ENCODE measurements around the gene ZNF43. TPM values are rescaled to one million over a fixed set of nuclear protein-coding genes. Genes with fewer than 3 reads are reported as not detected.
"Not testable (repeated sequence)": the region's sequence is repeated elsewhere in the genome, so short reads cannot be mapped to it uniquely, and the experiment has no call there.

ZNF43 gene
- total RNA-seq, 2 experiments from 2014 or later: 25.2 to 25.3 TPM

DNA sequence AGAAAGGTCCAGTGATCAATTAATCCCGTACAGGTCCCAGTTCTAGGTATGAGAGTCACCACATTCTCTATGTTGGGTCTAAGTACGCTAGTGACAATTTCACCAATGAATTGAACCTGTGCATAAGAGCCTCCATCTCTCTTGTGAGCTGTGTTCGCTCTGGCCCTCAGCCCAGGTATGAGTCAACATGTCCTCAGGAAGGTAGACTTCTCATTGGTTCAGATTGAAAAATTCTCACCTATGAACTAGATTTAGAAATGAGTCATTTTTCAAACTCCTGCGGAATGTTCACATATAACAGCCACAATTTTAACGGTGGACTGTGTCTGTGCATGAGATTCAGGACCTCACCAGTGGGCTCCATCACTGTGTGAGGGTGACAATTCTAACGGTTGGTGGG is 12.7 kb upstream of the ZNF43 start:
- intact Hi-C loops (cut with micrococcal nuclease): no loop called here
- Mint-ChIP-seq H3K9me3 (no peaks in the 10 kb centered on the region), H3K27me3 (no peaks in the 10 kb centered on the region), H3K4me1 (ENCODE audit: low read depth) (peaks cover 33% of the 10 kb centered on the region), H3K4me3 (no peak overlapping the region), H3K27ac (peak overlapping the region; percentile 45), H3K36me3 (peaks cover 49% of the 10 kb centered on the region)
- ChIA-PET CTCF (no interaction called here), POLR2A (no interaction called here)
- peak; percentile 30 for DNase-seq

DNA sequence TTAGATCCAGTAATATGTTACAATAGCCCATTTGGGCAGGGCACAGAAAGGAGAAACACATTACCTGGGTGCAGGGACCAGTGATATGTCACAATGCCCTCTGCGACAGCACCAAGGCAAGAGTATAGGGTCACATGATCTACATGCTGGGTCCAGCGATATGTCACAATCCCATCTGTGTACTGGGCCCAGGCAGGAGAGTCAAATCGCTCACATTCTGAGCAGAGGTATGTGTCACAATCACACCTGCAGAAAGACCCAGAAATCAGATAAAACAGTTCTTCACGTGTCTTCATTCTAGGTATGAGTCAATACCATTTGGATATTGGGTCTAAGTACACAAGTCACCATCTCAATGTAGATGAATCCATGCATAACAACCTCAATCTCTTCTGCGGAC is 7.1 kb upstream of the ZNF43 start:
- ChIA-PET POLR2A (no interaction called here), CTCF (no interaction called here)
- no peaks in the 10 kb centered on the region for H3K27me3 Mint-ChIP-seq
- DNase-seq: no peak
- intact Hi-C loops (cut with micrococcal nuclease): no loop called here
- H3K27ac Mint-ChIP-seq: no peak overlapping the region
- no peak overlapping the region for H3K4me3 Mint-ChIP-seq
- H3K36me3 Mint-ChIP-seq: peaks cover 77% of the 10 kb centered on the region
- H3K9me3 Mint-ChIP-seq: no peaks in the 10 kb centered on the region
- peaks cover 16% of the 10 kb centered on the region for H3K4me1 Mint-ChIP-seq (ENCODE audit: low read depth)

DNA sequence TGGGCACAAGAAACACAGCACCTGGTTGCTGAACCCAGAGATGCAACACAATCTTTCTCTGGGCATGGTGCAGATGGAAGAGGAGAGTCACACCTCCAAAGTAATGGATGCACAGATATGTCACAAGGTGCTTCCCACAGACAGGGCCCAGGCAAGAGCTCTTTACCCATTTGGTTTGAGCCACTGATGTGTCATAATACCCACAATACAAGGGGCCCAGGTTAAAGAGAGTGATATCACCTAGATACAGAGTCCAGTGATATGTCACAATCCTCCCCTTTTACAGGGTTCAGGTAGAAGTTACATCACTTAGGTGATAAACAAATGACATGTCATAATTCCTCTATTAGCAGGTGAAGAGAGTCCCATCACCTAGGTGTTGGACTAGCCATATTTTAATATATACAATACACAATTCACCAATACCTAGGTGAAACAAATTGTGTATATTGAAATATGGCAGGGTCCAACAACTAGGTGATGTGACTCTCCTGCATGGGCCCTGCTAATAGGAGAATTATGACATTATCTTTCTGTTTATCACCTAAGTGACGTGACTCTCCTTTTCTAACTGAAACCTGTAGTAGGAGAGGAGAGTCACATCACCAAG is 5.6 kb upstream of the ZNF43 start:
- Mint-ChIP-seq H3K27ac (no peak overlapping the region), H3K9me3 (no peaks in the 10 kb centered on the region), H3K4me1 (ENCODE audit: low read depth) (peaks cover 13% of the 10 kb centered on the region), H3K4me3 (no peak overlapping the region), H3K36me3 (peaks cover 71% of the 10 kb centered on the region), H3K27me3 (no peaks in the 10 kb centered on the region)
- DNase-seq: no peak
- ChIA-PET POLR2A (interaction anchor here (0.7 kb wide), 1 partner anchor 11 kb away, joined by 3 read pairs; no protein-coding TSS in a partner anchor), CTCF (interaction anchor here (1.1 kb wide), 1 partner anchor 11 kb away, joined by 3 read pairs; no protein-coding TSS in a partner anchor)
- intact Hi-C loops (cut with micrococcal nuclease): no loop called here

DNA sequence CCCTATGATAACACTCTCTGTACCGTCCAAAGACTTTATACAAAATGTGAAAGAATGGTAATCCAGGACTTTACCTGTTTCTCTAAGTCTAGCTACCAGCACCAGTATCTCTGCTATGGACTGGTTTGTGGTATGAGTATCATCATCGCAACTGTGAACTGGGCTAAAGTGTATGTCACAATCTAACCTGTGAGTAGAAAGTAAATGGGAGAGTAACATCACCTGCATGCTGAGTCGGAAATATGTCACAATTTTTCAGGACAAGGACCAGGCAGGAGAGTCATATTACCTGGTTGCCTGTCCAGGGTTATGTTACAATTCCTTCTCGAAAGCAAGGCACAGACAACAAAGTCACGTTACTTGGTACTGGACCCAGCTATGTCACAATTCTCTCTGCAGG is 5.1 kb upstream of the ZNF43 start:
- no peak overlapping the region for H3K4me3 Mint-ChIP-seq
- DNase-seq: no peak
- intact Hi-C loops (cut with micrococcal nuclease): no loop called here
- no peaks in the 10 kb centered on the region for H3K9me3 Mint-ChIP-seq
- peaks cover 67% of the 10 kb centered on the region for H3K36me3 Mint-ChIP-seq
- CTCF ChIA-PET: interaction anchor here (1.1 kb wide), 1 partner anchor 11 kb away, joined by 3 read pairs; no protein-coding TSS in a partner anchor
- H3K4me1 Mint-ChIP-seq (ENCODE audit: low read depth): peaks cover 10% of the 10 kb centered on the region
- H3K27ac Mint-ChIP-seq: no peak overlapping the region
- POLR2A ChIA-PET: interaction anchor here (0.7 kb wide), 1 partner anchor 11 kb away, joined by 3 read pairs; no protein-coding TSS in a partner anchor
- H3K27me3 Mint-ChIP-seq: no peaks in the 10 kb centered on the region

DNA sequence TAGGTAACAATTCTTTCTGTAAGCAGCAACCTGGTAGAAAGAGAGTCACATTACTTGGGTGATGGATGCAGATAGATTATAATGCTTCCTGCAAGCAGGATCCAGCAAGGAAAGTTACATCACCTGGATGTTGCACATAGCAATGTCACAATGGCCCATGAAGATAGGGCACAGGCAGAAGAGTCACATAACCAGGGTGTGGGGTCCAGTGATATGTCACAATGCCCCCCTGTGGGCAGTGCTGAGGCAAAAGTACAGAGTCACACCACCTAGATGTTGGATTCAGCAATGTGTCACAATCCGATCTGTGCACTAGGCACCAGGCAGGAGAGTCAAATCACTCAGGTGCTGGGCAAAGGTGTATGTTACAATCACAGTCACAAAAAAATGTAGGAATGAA is 4.0 kb upstream of the ZNF43 start:
- ChIA-PET CTCF (no interaction called here), POLR2A (no interaction called here)
- Mint-ChIP-seq H3K4me3 (no peak overlapping the region), H3K4me1 (ENCODE audit: low read depth) (peaks cover 14% of the 10 kb centered on the region), H3K9me3 (no peaks in the 10 kb centered on the region), H3K27me3 (no peaks in the 10 kb centered on the region), H3K36me3 (peaks cover 64% of the 10 kb centered on the region), H3K27ac (no peak overlapping the region)
- DNase-seq: no peak
- intact Hi-C loops (cut with micrococcal nuclease): loop anchor here (5.0 to 10.0 kb wide), 3 partner anchors 275 to 818 kb away; partner anchors contain the start of genes ZNF429 and ZNF430

DNA sequence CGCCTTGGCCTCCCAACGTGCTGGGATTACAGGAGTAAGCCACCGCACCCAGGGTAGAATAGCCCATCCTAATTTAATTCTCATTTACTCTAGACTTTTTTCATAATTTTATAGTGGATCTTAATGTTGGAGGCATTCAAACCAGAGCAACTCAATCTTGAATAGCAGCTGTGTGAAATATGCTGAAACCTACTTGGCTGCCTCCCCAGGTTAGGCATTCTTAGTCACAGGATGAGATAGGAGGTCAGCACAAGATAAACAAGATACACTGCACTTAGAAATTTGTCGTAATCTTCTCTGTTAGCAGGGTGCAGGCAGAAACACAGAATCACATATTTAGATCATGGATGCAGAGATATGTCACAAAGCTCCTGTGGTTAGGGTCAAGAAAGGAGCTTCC is 2.7 kb upstream of the ZNF43 start:
- H3K4me1 Mint-ChIP-seq (ENCODE audit: low read depth): peaks cover 21% of the 10 kb centered on the region
- H3K9me3 Mint-ChIP-seq: peaks cover 3% of the 10 kb centered on the region
- CTCF ChIA-PET: no interaction called here
- H3K4me3 Mint-ChIP-seq: no peak overlapping the region
- POLR2A ChIA-PET: interaction anchor here (1.7 kb wide), 1 partner anchor 13 kb away, joined by 4 read pairs; no protein-coding TSS in a partner anchor
- H3K27ac Mint-ChIP-seq: no peak overlapping the region
- no peaks in the 10 kb centered on the region for H3K27me3 Mint-ChIP-seq
- intact Hi-C loops (cut with micrococcal nuclease): loop anchor here (5.0 to 10.0 kb wide), 3 partner anchors 274 to 816 kb away; partner anchors contain the start of genes ZNF429 and ZNF430
- no peak for DNase-seq
- peaks cover 61% of the 10 kb centered on the region for H3K36me3 Mint-ChIP-seq

DNA sequence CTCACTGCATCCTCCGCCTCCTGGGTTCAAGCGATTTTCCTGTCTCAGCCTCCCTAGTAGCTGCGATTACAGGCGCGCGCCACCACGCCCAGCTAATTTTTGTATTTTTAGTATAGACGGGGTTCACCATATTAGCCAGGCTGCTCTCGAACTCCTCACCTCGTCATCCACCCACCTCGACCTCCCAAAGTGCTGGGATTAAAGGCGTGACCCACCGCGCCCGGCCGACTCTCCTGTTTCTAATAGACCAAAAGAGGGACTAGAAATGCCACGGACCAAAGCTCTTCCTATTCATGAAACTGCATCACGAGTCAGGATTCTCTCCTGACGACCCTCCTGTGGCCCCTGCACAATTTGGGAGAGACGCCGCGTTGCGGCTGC is 563 bp downstream of the ZNF43 start:
- Mint-ChIP-seq H3K36me3 (peaks cover 57% of the 10 kb centered on the region), H3K4me3 (peak overlapping the region; percentile 95), H3K27me3 (no peaks in the 10 kb centered on the region), H3K9me3 (peaks cover 14% of the 10 kb centered on the region), H3K4me1 (ENCODE audit: low read depth) (peaks cover 36% of the 10 kb centered on the region), H3K27ac (peak overlapping the region; percentile 99)
- DNase-seq: no peak
- ChIA-PET CTCF (interaction anchor here (0.6 to 1.7 kb wide), 3 partner anchors 17 to 694 kb away, joined by 3 to 11 read pairs (median 3); partner anchors contain the start of genes ZNF100 and ZNF431), POLR2A (interaction anchor here (0.5 to 3.3 kb wide), 14 partner anchors 10 to 1059 kb away, joined by 3 to 46 read pairs (median 3); partner anchors contain the start of genes ZNF100, ZNF429, ZNF493 and ZNF66)
- intact Hi-C loops (cut with micrococcal nuclease): loop anchor here (5.0 to 10.0 kb wide), 3 partner anchors 271 to 813 kb away; partner anchors contain the start of genes ZNF429 and ZNF430

DNA sequence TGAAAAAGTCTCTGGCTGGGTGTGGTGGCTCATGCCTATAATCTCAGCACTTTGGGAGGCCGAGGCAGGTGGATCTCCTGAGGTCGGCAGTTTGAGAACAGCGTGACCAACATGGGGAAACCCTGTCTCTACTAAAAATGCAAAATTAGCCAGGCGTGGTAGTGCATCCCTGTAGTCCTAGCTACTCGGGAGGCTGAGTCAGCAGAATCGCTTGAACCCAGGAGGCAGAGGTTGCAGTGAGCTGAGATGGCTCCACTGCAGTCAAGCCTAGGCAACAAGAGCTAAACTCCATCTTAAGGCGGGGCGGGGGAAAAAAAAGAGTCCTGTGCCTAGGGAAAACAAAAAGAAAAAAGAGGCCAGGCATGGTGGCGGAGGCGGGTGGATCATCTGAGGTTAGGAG is 2.2 kb downstream of the ZNF43 start:
- intact Hi-C loops (cut with micrococcal nuclease): loop anchor here (10.0 kb wide), 2 partner anchors 269 to 329 kb away; partner anchors contain the start of gene ZNF429
- ChIA-PET POLR2A (interaction anchor here (3.3 kb wide), 1 partner anchor 18 kb away, joined by 46 read pairs; no protein-coding TSS in a partner anchor), CTCF (no interaction called here)
- Mint-ChIP-seq H3K9me3 (peaks cover 19% of the 10 kb centered on the region), H3K4me3 (peak overlapping the region; percentile 29), H3K27me3 (no peaks in the 10 kb centered on the region), H3K27ac (no peak overlapping the region), H3K4me1 (ENCODE audit: low read depth) (peaks cover 42% of the 10 kb centered on the region), H3K36me3 (peaks cover 49% of the 10 kb centered on the region)
- DNase-seq: no peak

DNA sequence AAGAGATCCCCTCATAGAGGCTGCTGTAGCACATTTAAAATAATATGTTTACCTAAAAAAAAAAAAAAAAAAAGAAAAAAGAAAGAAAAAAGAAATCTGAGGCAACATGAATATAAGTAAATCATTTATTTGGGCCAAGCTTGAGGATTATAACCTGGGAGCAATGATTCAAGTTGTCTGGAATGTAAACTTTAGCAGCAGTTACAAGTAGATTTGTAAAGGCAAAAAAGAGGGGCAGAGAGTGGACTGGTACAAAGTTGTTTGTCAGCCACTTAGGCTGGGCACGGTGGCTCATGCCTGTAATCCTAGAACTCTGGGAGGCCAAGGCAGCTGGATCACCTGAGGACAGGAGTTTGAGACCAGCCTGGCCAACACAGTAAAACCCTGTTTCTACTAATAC is 11.3 kb downstream of the ZNF43 start:
- Mint-ChIP-seq H3K4me3 (no peak overlapping the region), H3K9me3 (peaks cover 25% of the 10 kb centered on the region), H3K27ac (no peak overlapping the region), H3K27me3 (no peaks in the 10 kb centered on the region), H3K4me1 (ENCODE audit: low read depth) (peaks cover 12% of the 10 kb centered on the region), H3K36me3 (peaks cover 57% of the 10 kb centered on the region)
- CTCF ChIA-PET: no interaction called here
- intact Hi-C loops (cut with micrococcal nuclease): no loop called here
- no peak for DNase-seq
- POLR2A ChIA-PET: interaction anchor here (0.6 kb wide), 1 partner anchor 27 kb away, joined by 3 read pairs; no protein-coding TSS in a partner anchor

DNA sequence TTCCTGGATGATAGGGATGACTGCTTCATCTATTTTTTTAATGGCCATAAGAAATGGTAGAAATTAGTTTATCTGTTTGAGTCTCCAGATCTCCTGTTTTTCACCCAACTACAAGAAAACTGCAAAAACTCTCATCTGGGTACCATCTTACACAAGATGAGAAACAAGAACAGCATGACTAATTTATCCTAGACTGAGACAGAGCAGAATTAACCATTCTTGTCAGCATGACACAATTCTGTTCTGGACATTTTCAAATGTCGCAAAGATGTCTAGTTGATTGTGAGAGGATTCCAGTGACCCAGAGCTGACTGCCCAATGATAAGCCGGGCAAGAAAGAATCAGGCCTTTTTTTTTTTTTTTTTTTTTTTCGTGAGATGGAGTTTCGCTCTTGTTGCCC is 12.8 kb downstream of the ZNF43 start:
- Mint-ChIP-seq H3K36me3 (peaks cover 68% of the 10 kb centered on the region), H3K27ac (peak overlapping the region; percentile 38), H3K27me3 (no peaks in the 10 kb centered on the region), H3K4me3 (no peak overlapping the region), H3K9me3 (peaks cover 34% of the 10 kb centered on the region), H3K4me1 (ENCODE audit: low read depth) (peaks cover 11% of the 10 kb centered on the region)
- ChIA-PET POLR2A (interaction anchor here (1.0 kb wide), 1 partner anchor 13 kb away, joined by 3 read pairs; the partner anchor contains the start of gene ZNF43), CTCF (no interaction called here)
- no peak for DNase-seq
- intact Hi-C loops (cut with micrococcal nuclease): no loop called here

DNA sequence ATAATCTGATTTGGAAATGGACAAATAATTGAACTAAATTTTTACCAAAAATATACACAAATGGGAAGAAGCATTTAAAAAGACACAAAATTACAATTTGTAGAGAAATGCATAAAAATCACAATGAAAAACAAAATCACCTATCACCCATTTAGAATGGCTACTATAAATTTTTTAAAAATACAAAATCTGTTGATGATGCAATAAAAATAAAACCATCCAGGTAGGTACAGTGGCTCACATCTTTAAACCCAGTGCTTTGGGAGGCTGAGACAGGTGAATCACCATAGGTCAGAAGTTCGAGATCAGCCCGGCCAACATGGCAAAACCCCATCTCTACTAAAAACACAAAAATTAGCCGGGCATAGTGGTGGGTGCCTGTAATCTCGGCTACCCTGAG is 23.5 kb downstream of the ZNF43 start:
- H3K27me3 Mint-ChIP-seq: no peaks in the 10 kb centered on the region
- ChIA-PET CTCF (no interaction called here), POLR2A (no interaction called here)
- intact Hi-C loops (cut with micrococcal nuclease): no loop called here
- H3K4me1 Mint-ChIP-seq (ENCODE audit: low read depth): no peaks in the 10 kb centered on the region
- no peak overlapping the region for H3K27ac Mint-ChIP-seq
- peaks cover 89% of the 10 kb centered on the region for H3K36me3 Mint-ChIP-seq
- no peak overlapping the region for H3K4me3 Mint-ChIP-seq
- peaks cover 61% of the 10 kb centered on the region for H3K9me3 Mint-ChIP-seq
- no peak for DNase-seq

DNA sequence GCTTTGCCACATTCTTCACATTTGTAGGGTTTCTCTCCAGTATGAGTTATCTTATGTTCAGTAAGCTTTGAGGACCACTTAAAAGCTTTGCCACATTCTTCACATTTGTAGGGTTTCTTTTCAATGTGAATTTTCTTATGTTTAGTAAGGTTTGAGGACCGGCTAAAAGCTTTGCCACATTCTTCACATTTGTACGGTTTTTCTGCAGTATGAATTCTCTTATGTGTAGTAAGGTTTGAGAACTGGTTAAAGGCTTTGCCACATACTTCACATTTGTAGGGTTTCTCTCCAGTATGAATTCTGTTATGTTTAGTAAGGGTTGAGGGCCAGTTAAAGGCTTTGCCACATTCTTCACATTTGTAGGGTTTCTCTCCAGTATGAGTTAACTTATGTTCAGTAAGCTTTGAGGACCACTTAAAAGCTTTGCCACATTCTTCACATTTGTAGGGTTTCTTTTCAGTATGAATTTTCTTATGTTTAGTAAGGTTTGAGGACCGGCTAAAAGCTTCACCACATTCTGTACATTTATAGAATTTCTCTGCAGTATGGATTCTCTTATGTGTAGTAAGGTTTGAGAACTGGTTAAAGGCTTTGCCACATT is 27.5 kb downstream of the ZNF43 start:
- CTCF ChIA-PET: interaction anchor here (1.2 kb wide), 1 partner anchor 13 kb away, joined by 4 read pairs; no protein-coding TSS in a partner anchor
- intact Hi-C loops (cut with micrococcal nuclease); POLR2A ChIA-PET: not testable (repeated sequence)

More for the DNA sequence above, 27.5 kb downstream of the ZNF43 start:
- H3K4me3 Mint-ChIP-seq; H3K4me1 Mint-ChIP-seq (ENCODE audit: low read depth); H3K27ac Mint-ChIP-seq; H3K27me3 Mint-ChIP-seq; DNase-seq: not testable (repeated sequence)
- H3K9me3 Mint-ChIP-seq: peaks cover 69% of the 10 kb centered on the region
- H3K36me3 Mint-ChIP-seq: peaks cover 69% of the 10 kb centered on the region

All from activated CD4-positive, alpha-beta memory T cell treated with anti-CD3 and anti-CD28 coated beads for 36 hours (primary cell).